Mesothelial cell of epicardium (in vitro differentiated cells): ENCODE data around the gene STEAP2. TPM values are rescaled to one million over a fixed set of nuclear protein-coding genes. Genes with fewer than 3 reads are reported as not detected.

Experiments used
- DNase-seq, 2 experiments: peaks; one replicate each; pipeline ENCODE4 v3.0.0; 2021; ENCODE audit warnings: low spot score in 2 of 2; ENCODE audit not compliant: unreplicated experiment in 2 of 2
- H3K27ac Mint-ChIP-seq: 2 replicates; pipeline ENCODE4 v1.8.0; 2021; ENCODE audit warnings: mixed read lengths
- H3K27me3 Mint-ChIP-seq: 2 replicates; pipeline ENCODE4 v1.8.0; 2021; ENCODE audit warnings: low read depth, mixed read lengths
- H3K36me3 Mint-ChIP-seq: 2 replicates; pipeline ENCODE4 v1.8.0; 2021; ENCODE audit warnings: mixed read lengths
- H3K4me1 Mint-ChIP-seq: 2 replicates; pipeline ENCODE4 v1.8.0; 2021; ENCODE audit warnings: mixed read lengths
- H3K4me3 Mint-ChIP-seq: 2 replicates; pipeline ENCODE4 v1.8.0; 2021; ENCODE audit warnings: mild to moderate bottlenecking, moderate library complexity, mixed read lengths
- H3K9me3 Mint-ChIP-seq: 2 replicates; pipeline ENCODE4 v1.8.0; 2021; ENCODE audit warnings: mixed read lengths
- CTCF ChIP-seq: fragments of 200-600 bp; sonication (generic); IDR thresholded peaks from one replicate; pipeline ENCODE4 v1.5.0; 2021; ENCODE audit warnings: antibody characterized with exemption; ENCODE audit not compliant: unreplicated experiment
- total RNA-seq: library from RNA; stranded (reverse); gene quantifications from 3 replicates; pipeline ENCODE4 v1.2.1, GENCODE V29; 2021

STEAP2 gene
- total RNA-seq, result 2.9 to 3.4 TPM (median 3.1 TPM) in 3 replicates

GRCh38 chr7:90211391-90212148 is at the start of gene STEAP2:
STEAP2 (plus strand) TSS chr7:90211740; CDS start chr7:90225083, 13,343 bp downstream.
- Mint-ChIP-seq H3K9me3 (no peaks in the 10 kb centered on the region), H3K36me3 (no peaks in the 10 kb centered on the region), H3K4me1 (peaks cover 10% of the 10 kb centered on the region), H3K4me3 (peak within 1 kb of the TSS; percentile 68), H3K27me3 (peaks cover 18% of the 10 kb centered on the region), H3K27ac (peak within 1 kb of the TSS; percentile 47)
- TF ChIP-seq CTCF, result peak; percentile 68
- DNase-seq, result peak; percentile 76 to 91

- Mint-ChIP-seq H3K27me3 (peaks cover 12% of the 10 kb centered on the region), H3K36me3 (no peaks in the 10 kb centered on the region), H3K27ac (no peak overlapping the region), H3K9me3 (no peaks in the 10 kb centered on the region), H3K4me3 (no peak overlapping the region), H3K4me1 (peaks cover 4% of the 10 kb centered on the region)
- TF ChIP-seq CTCF, result no peak
- no peak for DNase-seq
These were observed 48.0 kb upstream of the STEAP2 start for GRCh38 chr7:90163534-90163933.

- DNase-seq, result no peak
- H3K36me3 Mint-ChIP-seq, result no peaks in the 10 kb centered on the region
- H3K27ac Mint-ChIP-seq, result no peak overlapping the region
- no peak overlapping the region for H3K4me3 Mint-ChIP-seq
- peaks cover 12% of the 10 kb centered on the region for H3K27me3 Mint-ChIP-seq
- peaks cover 4% of the 10 kb centered on the region for H3K4me1 Mint-ChIP-seq
- TF ChIP-seq CTCF, result no peak
- peaks cover 9% of the 10 kb centered on the region for H3K9me3 Mint-ChIP-seq
These were observed 45.8 kb upstream of the STEAP2 start for GRCh38 chr7:90165724-90166123.

GRCh38 chr7:90166153-90166552 is 45.4 kb upstream of the STEAP2 start:
- Mint-ChIP-seq H3K36me3 (no peaks in the 10 kb centered on the region), H3K27ac (no peak overlapping the region), H3K27me3 (peaks cover 12% of the 10 kb centered on the region), H3K4me1 (peaks cover 4% of the 10 kb centered on the region), H3K9me3 (peaks cover 13% of the 10 kb centered on the region), H3K4me3 (no peak overlapping the region)
- no peak for TF ChIP-seq CTCF
- no peak for DNase-seq

- TF ChIP-seq CTCF, result no peak
- Mint-ChIP-seq H3K27ac (no peak overlapping the region), H3K4me3 (no peak overlapping the region), H3K27me3 (peaks cover 12% of the 10 kb centered on the region), H3K9me3 (peaks cover 23% of the 10 kb centered on the region), H3K36me3 (no peaks in the 10 kb centered on the region), H3K4me1 (peaks cover 4% of the 10 kb centered on the region)
- DNase-seq, result no peak
These were observed 44.2 kb upstream of the STEAP2 start for GRCh38 chr7:90167361-90167760.
